ENCODE measurements around the gene PSME4. TPM values are rescaled to one million over a fixed set of nuclear protein-coding genes. Genes with fewer than 3 reads are reported as not detected.
"Not testable (repeated sequence)": the region's sequence is repeated elsewhere in the genome, so short reads cannot be mapped to it uniquely, and the experiment has no call there.

Gene PSME4
- polyA plus RNA-seq, 4 donors = 39.2 to 66.6 (median 64.1) TPM

DNA sequence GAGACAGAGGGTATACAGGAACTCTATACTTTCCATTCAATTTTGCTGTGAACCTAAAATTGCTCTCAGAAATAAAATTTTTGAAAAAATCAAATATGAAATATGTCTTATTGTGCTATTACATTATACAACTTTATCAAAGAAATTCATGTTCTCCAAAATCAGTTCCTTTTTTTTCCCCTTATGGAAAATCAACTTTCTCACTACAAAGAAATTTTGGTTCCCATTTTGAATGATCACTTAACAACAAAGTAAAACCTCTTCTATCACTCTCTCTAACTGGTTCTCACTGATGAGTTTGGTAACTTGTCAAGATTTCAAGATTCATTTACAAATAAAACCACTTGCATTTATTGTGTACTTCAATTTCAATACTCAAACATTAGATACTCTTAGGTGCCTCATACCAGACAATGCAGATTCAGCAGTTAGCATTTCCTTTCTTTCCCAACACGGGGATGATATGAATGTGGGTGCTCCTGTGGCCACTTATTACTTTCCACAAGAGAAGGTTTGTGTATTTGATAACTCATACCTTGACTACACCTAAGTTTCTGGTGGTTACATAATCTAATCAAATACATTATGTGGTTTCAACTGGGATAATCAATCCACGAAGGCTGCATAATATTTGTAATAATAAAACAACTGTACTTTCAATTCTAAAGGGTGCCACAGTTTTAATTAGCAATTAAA is 6.4 kb downstream of the PSME4 start:
- no peak for DNase-seq (ENCODE audit: low read depth in 4 of 4, low spot score in 3 of 4)

DNA sequence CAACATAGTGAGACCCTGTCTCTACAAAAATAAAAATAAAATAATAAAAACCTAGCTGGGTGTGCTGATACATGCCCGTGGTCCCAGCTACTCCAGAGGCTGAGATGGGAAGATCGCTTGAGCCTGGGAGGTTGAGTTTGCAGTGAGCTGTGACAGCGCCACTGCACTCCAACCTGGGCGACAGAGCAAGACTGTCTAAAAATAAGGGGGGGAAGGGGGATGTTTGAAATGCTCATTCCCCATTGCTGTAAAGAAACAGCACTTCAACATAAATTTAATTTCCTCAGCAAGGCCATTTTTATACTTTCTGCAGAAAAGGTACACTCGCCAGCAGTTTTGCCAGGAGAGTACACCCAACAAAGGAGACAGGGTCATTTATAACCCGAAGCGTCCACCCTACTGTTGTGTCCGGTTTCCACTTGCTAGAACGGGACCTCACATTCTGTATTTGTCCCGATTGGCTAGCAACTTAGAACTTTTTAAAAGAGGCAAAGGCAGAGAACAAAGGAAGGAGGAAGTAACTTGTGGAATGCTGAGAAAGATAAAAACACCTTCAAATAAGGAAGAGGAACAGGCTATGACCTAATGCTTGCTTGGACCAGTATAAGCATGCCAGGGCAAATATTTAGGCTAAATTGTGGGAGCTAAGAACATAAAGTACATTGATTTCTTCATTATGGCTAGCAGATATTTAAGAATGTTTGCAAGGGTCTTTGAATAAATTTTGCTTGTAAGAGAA is 9.1 kb downstream of the PSME4 start:
- DNase-seq (ENCODE audit: low read depth in 4 of 4, low spot score in 3 of 4) = not testable (repeated sequence)

DNA sequence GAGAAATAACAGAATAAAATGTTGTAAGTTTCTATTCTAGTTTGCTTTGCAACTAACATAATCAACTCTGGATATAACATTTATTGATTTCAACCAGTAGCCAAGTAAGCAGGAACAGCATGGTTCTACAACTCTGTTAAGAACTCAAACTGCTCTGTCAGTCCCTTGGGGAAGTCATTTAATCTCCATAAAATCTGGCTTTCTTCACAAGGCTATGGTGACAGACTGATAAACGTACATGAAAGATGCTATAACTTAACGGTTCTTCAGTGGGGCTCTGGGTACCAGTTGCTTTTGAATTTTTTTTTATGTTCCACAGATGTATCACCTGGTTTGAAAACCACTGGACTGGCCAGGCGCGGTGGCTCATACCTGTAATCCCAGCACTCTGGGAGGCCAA is 10.3 kb downstream of the PSME4 start:
- no peak for DNase-seq (ENCODE audit: low read depth in 4 of 4, low spot score in 3 of 4)

DNA sequence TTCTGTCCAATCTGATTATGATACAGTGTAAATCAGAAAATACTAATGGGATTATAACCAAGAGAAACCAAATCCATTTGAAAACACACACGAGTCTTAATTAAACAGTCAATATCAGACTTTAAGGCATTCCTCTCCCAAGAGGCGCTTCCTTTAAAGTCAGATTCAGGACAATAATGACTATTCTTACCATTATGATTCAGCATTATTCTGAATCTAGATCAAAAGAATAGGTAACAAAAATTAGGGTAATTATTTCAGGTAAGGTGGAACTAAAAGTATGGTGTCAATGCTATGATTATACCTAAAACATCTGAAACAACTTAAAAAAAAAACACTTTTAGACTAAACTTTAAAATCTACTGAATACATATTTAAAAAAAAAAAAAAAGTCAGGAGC is 12.3 kb downstream of the PSME4 start:
- no peak for DNase-seq (ENCODE audit: low read depth in 4 of 4, low spot score in 3 of 4)

DNA sequence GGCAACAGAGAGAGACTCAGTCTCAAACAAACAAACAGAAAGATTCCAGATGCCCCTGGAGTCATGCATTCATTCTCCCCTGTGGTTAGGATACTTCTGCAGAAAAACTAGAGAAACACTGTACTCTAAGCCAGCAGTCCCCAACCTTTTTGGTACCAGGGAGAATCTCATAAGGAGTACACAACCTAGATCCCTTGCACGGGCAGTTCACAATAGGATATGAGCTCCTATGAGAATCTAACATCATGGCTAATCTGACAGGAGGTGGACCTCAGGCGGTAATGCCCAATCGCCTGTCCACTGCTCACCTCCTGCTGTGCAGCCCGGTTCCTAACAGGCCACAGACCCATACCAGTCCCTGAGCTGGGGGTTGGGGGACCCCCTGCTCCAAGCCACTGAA is 18.3 kb downstream of the PSME4 start:
- no peak for DNase-seq (ENCODE audit: low read depth in 4 of 4, low spot score in 3 of 4)

DNA sequence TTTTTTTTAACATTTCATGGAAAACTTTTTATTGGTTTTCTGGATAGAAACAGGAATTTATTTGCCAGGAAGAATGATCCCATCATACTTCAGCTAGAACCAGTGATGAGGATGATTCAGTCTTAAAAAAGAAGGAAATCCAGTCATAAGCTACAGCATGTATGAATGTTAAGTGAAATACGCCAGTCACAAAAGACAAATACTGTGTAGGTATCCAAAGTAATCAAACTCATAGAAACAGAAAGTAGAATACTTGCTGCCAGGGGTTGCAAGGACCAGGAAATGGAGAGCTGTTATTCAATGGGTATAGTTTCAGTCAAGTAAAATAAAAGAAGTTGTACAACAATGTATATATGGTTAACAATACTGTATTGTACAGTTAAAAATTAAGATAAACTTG is 21.3 kb downstream of the PSME4 start:
- no peak for DNase-seq (ENCODE audit: low read depth in 4 of 4, low spot score in 3 of 4)

DNA sequence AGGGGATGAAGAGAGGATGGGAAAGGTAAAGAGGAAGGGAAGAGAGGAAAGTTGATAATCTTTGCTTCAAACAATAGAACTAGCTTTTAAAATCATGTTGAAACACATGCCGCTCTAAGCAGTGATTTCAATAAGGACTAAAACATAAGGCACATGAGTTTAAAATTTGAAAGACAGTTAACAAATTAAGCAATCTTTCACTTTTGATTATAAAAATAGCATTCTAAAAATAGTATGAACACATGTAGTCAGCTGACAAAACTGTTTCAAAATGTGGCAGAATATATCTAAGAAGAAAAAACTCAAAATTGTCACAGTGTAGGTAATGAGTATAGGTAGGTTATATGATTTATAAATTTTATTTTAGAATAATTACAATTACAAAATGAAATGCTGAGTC is 25.3 kb downstream of the PSME4 start:
- no peak for DNase-seq (ENCODE audit: low read depth in 4 of 4, low spot score in 3 of 4)

DNA sequence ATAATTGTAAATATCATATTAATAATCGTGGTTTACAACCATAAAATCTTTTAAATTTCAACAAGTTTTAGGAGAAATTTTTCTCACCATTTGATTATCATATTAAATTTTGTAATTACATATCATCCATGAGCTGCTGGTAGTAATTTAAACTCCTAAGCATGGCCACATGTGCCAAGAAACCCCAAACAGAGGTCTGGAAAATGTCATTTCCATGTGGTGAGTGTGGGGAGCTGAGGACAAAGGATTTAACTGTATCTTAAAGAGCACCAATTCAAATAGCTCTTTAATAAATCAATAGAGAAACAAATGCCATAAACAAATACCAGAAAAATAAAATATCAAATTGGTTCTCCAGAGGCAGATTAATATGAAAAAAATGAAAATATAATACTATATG is 26.3 kb downstream of the PSME4 start:
- DNase-seq (ENCODE audit: low read depth in 4 of 4, low spot score in 3 of 4) = no peak

DNA sequence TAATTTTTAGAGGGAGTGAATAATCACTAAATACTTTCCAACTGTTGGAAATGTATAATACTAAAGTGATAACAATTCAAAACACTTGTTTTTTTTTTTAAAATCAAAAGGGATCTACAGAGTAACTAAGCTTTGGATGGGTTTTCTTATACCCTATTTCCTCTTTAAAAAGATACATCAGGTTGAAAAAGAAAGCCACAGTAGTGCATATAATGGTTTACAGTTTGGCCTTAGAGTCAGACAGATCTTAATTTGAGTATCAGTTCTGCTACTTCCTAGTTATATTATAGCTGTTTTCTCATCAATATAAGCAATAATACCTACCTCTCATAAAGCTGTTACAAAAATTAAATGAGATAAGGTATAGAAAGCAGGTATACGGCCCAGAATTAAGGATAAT is 28.5 kb downstream of the PSME4 start:
- no peak for DNase-seq (ENCODE audit: low read depth in 4 of 4, low spot score in 3 of 4)

DNA sequence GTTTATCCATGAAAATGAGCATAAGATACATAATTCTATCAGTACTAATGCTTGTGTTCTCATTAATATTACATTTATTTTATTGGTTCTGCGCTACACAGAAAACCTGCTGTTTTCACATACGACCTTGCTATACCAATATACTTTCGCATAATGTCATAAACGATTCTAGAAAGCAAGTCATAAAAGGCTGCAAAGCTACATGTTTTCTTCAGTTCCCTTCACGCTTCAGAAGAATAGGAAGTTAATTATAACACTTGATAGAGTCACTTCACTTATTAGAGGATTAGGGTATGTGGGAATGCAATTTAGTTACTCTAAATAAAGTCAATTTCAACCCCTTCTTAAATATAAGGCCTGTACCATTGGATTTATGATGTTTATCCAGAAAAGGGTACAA is 29.0 kb downstream of the PSME4 start:
- no peak for DNase-seq (ENCODE audit: low read depth in 4 of 4, low spot score in 3 of 4)

DNA sequence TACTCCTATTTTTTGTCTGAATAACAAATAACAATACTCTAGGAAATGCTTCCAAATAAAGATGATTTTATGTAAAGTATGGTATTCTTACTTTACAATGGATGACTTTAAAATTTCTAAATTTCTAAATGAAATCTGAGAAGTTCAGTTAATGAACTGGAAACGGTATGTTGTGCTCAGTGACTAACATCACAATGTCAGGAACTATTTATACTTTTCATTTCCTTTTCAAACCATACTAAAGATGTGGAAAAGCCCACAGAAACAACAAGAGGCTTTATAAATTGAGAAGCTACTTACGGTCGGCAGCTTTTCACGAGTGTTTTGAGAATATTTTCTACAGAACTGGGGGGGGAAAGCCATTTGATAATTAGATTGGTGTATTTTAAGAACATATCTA is 31.1 kb downstream of the PSME4 start:
- DNase-seq (ENCODE audit: low read depth in 4 of 4, low spot score in 3 of 4) = no peak

DNA sequence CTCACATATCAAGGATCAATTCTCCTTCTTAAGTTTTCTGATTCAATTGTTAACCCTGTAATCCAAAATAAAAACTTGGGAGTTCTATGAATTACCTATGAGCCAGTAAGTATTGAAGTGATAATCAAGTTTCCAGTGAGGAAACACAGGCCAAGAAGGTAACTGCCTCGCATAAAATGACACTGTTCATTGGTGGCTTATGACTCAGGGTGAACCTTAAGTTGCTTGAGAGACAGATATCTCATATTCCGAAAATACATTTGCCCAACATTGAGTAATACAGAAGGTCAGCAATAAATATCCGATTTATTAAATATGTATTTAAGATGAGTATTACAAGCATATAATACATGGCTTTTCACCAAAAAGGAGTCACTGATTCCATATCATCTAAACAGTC is 31.9 kb downstream of the PSME4 start:
- DNase-seq (ENCODE audit: low read depth in 4 of 4, low spot score in 3 of 4) = no peak

DNA sequence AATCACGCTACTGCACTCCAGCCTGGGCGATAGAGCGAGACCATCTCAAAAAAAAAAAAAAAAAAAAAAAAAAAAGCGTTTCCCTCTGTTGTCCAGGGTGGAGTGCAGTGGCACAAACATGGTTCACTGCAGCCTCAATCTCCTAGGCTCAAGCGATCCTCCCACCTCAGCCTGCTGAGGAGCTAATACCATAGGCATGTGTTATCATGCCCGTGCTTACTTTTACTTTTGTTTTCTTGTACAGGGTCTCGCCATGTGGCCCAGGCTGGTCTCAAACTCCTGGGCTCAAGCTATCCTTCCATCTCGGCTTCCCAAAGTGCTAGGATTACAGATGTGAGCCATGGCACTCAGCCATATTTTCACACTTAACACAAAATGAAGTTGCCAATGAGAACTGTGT is 37.5 kb downstream of the PSME4 start:
- DNase-seq (ENCODE audit: low read depth in 4 of 4, low spot score in 3 of 4) = no peak

DNA sequence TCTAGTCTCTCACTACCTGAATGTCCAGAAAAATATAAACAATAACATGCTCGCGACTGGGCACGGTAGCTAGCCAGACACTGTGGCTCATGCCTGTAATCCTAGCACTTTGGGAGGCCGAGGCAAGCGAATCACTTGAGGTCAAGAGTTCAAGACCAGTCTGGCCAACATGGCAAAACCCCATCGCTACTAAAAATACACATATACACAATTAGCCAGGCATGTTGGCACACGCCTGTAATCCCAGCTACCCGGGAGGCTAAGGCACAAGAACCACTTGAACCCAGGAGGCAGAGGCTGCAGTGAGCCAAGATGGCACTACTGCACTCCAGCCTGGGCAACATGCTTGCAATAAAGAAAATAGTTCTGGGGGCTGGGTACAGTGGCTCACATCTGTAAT is 44.5 kb downstream of the PSME4 start:
- DNase-seq (ENCODE audit: low read depth in 4 of 4, low spot score in 3 of 4) = not testable (repeated sequence)

DNA sequence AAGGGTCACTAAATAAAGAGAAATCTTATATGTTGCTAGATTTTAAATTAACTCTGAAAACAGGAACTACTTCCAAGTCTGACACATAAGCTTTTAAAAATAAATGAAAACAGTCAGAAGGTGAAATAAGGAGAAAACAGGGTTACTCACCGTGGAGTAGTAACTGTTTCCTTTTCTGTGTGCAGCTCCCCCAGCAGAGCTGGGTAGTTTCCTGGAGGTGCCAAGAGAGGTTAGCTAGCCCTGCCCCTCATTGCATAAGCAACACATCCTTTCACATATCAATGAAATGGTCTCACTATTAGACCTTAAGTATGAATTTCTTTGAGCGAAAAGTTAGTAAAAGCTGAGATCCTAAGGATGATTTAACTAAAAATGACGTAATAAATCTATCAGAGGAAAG is 57.1 kb downstream of the PSME4 start:
- no peak for DNase-seq (ENCODE audit: low read depth in 4 of 4, low spot score in 3 of 4)

DNA sequence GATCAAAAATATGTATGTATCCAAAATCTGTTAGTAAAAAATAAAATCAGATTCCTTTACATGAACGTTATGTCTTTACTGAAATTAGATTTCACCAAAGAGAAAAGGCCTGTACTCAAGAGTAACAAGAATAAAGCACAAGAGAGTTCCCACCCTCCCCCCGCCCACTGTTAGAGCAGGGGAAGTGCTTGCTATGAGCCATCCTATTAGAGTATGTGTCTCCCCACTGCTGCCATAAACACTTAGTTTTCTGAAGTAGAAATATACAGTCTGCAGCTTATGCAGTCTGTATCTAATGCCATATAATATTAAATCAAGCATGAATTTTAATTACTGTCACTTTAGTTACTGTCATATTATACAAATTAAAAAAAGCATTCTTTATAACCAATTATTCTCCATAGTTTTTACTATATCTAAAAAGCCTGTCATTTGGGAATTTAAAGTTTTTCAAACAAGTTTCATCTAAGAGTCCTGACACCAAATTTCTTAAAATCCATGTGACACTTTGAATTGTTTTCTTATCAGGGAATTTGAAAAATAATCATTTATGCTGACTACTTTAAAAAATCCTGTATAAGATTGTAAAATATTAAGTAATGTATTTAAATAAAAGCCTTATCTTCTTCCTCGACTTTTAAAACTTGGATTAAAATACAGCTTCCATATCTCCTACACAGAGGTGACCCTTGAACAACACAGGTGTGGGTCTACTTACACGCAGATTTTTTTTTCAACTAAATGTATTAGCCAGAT is 59.2 kb downstream of the PSME4 start:
- no peak for DNase-seq (ENCODE audit: low read depth in 4 of 4, low spot score in 3 of 4)

DNA sequence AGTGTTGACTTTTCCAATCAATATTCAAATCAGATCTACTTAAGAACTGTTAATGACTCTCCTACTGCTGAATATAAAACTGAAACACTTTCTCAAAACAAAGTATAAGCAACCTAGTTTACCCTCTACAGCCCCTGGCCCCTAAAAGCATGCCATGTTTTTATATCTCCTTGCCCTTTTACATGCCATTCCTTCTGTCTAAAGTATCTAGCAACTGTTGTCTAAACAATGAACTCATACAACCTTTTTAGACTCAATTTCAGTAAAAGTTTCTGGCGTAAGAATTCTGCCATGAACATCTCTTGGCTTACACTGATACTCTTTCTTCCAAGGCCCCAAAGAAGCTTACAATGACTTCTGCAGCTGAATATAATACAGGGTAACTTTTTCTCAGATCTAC is 63.2 kb downstream of the PSME4 start:
- DNase-seq (ENCODE audit: low read depth in 4 of 4, low spot score in 3 of 4) = no peak

DNA sequence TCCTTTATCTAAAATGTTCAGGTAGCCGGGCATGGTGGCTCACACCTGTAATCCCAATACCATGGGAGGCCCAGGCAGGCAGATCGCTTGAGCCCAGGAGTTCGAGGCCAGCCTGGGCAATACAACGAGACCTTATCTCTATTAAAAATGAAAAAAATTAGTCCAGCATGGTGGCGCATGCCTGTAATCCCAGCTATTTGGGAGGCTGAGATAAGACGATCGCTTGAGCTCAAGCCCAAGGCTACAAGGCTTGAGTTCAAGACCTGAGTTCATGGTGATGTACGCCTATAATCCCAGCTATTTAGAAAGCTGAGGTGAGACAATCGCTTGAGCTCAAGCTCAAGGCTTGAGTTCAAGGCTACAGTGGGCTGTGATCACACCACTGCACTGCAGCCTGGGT is 65.4 kb downstream of the PSME4 start:
- DNase-seq (ENCODE audit: low read depth in 4 of 4, low spot score in 3 of 4) = no peak

DNA sequence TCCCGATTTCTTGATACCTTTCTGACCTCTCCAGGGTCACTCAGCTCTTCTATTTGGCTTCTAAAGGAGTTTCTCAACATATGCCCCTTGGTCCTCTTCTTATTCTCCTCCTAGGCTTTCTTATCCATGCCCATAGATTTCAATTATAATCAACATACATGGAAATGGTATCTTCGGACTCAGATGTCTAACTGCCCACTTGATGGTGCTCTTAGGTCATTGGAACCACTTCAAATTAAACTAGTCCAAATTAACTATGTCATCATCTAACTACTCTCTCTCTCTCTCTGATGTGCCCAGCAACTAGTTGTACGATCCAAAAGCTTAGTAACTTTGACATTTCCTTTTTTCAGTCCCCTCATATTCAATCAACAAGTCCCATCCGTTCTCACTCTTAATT is 67.8 kb downstream of the PSME4 start:
- no peak for DNase-seq (ENCODE audit: low read depth in 4 of 4, low spot score in 3 of 4)

DNA sequence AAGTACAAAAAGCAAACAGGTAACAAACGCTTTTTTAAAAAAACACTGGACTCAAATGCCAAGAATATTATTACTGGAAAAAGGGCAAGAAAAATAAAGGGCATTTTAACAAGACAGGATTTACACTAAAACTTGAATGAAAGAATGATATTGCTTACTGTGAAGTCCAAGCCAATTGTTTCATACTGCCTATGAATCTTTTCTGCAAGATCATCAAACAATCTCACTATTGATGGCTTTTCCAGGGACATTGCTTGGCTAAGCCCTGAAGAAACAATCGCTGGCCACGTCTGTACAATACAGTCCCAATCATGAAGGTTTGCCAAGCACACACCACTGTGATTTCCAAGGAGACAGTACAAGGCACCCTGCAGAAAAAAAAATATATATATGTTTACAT is 69.6 kb downstream of the PSME4 start:
- DNase-seq (ENCODE audit: low read depth in 4 of 4, low spot score in 3 of 4) = no peak

DNA sequence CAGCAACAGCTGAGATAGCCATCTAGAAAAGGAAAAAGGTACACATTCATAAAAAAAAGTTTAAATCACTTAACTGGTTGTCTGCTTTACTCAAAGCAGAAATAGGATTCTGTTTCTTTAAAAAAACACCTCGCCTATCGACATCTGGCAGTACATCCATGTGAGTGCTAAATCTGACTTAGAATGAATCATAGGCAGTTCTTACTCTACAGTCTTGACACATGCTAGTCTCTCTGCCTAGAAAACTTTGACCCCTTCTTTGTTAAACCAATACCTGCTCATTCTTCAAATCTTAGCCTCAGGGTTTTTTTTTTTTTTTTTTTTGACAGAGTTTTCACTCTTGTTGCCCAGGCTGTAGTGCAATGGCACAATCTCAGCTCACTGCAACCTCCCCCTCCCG is 73.9 kb downstream of the PSME4 start:
- no peak for DNase-seq (ENCODE audit: low read depth in 4 of 4, low spot score in 3 of 4)
